Measurements from ENCODE around the gene TMEM218.

TMEM218 gene

DNA sequence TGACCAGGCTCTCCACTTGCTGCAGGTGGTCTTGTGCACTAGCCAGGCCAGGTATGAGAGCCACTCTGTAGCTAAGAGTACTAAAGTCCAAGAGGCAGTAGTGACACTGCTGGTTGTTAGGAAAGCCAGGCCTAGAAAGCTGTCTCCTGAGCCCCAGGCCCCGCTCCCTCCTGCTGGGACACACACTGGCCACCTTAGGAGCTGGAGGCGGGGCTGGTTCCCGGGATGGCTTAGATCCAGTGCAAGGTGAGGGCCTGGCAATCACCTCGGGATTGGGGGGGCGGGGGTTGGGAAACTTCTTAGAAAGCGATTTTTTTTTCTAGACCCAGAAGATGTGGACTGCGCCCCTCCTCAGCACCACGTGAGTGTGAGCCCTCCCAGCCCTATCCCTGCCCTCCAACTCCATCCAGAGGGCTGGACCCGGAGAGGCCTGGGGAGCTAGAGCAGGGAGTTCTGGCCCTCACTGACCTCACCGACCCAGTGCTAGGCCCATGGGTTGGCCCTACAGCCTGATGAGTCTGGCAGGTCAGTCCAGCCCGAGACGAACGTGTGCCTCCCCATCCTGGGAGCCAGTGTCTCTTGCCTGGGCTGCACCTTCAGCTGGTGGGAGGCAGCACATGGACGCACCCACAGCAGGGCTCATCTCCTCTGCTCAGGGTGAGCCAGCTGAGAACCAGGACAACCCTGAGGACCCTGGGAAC is 30.2 kb downstream of the TMEM218 start:
- no peak overlapping the region for H3K4me3 ChIP-seq (replicated peaks; ENCODE audit: insufficient read depth, low read length)
- TF ChIP-seq, protein P1, sequence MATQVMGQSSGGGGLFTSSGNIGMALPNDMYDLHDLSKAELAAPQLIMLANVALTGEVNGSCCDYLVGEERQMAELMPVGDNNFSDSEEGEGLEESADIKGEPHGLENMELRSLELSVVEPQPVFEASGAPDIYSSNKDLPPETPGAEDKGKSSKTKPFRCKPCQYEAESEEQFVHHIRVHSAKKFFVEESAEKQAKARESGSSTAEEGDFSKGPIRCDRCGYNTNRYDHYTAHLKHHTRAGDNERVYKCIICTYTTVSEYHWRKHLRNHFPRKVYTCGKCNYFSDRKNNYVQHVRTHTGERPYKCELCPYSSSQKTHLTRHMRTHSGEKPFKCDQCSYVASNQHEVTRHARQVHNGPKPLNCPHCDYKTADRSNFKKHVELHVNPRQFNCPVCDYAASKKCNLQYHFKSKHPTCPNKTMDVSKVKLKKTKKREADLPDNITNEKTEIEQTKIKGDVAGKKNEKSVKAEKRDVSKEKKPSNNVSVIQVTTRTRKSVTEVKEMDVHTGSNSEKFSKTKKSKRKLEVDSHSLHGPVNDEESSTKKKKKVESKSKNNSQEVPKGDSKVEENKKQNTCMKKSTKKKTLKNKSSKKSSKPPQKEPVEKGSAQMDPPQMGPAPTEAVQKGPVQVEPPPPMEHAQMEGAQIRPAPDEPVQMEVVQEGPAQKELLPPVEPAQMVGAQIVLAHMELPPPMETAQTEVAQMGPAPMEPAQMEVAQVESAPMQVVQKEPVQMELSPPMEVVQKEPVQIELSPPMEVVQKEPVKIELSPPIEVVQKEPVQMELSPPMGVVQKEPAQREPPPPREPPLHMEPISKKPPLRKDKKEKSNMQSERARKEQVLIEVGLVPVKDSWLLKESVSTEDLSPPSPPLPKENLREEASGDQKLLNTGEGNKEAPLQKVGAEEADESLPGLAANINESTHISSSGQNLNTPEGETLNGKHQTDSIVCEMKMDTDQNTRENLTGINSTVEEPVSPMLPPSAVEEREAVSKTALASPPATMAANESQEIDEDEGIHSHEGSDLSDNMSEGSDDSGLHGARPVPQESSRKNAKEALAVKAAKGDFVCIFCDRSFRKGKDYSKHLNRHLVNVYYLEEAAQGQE (IDR thresholded peaks at IDR 0.05; ENCODE audit: insufficient replicate concordance, low read depth): no peak
- TF ChIP-seq, protein P2, sequence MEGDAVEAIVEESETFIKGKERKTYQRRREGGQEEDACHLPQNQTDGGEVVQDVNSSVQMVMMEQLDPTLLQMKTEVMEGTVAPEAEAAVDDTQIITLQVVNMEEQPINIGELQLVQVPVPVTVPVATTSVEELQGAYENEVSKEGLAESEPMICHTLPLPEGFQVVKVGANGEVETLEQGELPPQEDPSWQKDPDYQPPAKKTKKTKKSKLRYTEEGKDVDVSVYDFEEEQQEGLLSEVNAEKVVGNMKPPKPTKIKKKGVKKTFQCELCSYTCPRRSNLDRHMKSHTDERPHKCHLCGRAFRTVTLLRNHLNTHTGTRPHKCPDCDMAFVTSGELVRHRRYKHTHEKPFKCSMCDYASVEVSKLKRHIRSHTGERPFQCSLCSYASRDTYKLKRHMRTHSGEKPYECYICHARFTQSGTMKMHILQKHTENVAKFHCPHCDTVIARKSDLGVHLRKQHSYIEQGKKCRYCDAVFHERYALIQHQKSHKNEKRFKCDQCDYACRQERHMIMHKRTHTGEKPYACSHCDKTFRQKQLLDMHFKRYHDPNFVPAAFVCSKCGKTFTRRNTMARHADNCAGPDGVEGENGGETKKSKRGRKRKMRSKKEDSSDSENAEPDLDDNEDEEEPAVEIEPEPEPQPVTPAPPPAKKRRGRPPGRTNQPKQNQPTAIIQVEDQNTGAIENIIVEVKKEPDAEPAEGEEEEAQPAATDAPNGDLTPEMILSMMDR (IDR thresholded peaks at IDR 0.05; ENCODE audit: insufficient read depth, low read length): no peak
- TF ChIP-seq SPI1 (IDR thresholded peaks at IDR 0.05; ENCODE audit: borderline replicate concordance, low read depth) (no peak), POLR2AphosphoS5 (IDR thresholded peaks at IDR 0.05; ENCODE audit: low read depth) (no peak), GABPA (IDR thresholded peaks at IDR 0.05; ENCODE audit: low read depth) (no peak)
- no peaks in the 10 kb centered on the region for H3K27me3 ChIP-seq (ENCODE audit: insufficient read depth, poor library complexity, severe bottlenecking)
- no peak overlapping the region for H3K27ac ChIP-seq (replicated peaks)
- DNase-seq (ENCODE audit: low read depth in 1 of 2, low spot score in 1 of 2): no peak

DNA sequence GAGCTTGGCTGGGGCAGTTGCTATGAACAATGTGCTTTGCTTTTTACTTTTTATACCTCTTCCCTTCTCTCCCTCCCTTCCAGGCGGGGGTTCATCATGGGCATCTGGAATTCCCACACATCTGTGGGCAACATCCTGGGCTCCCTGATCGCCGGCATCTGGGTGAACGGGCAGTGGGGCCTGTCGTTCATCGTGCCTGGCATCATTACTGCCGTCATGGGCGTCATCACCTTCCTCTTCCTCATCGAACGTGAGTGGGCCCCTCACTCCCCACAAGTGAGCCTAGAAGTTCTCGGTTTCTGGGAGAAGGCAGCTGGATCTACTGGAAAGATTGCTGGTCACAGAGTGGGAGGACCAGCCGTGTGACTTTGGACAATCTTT is 30.9 kb downstream of the TMEM218 start:
- Histone ChIP-seq H3K4me3 (replicated peaks; ENCODE audit: insufficient read depth, low read length) (no peak overlapping the region), H3K27ac (replicated peaks) (no peak overlapping the region), H3K27me3 (ENCODE audit: insufficient read depth, poor library complexity, severe bottlenecking) (no peaks in the 10 kb centered on the region)
- TF ChIP-seq GABPA (IDR thresholded peaks at IDR 0.05; ENCODE audit: low read depth) (no peak), POLR2AphosphoS5 (IDR thresholded peaks at IDR 0.05; ENCODE audit: low read depth) (no peak), SPI1 (IDR thresholded peaks at IDR 0.05; ENCODE audit: borderline replicate concordance, low read depth) (no peak)
- TF ChIP-seq, protein P1 (IDR thresholded peaks at IDR 0.05; ENCODE audit: insufficient replicate concordance, low read depth): no peak
- TF ChIP-seq, protein P2 (IDR thresholded peaks at IDR 0.05; ENCODE audit: insufficient read depth, low read length): no peak
- no peak for DNase-seq (ENCODE audit: low read depth in 1 of 2, low spot score in 1 of 2)

GRCh38 chr11:125079878-125080530 is 31.4 kb downstream of the TMEM218 start:
- TF ChIP-seq GABPA (IDR thresholded peaks at IDR 0.05; ENCODE audit: low read depth) (no peak), SPI1 (IDR thresholded peaks at IDR 0.05; ENCODE audit: borderline replicate concordance, low read depth) (no peak), POLR2AphosphoS5 (IDR thresholded peaks at IDR 0.05; ENCODE audit: low read depth) (no peak)
- TF ChIP-seq, protein P2 (IDR thresholded peaks at IDR 0.05; ENCODE audit: insufficient read depth, low read length): no peak
- TF ChIP-seq, protein P1 (IDR thresholded peaks at IDR 0.05; ENCODE audit: insufficient replicate concordance, low read depth): no peak
- Histone ChIP-seq H3K27me3 (ENCODE audit: insufficient read depth, poor library complexity, severe bottlenecking) (no peaks in the 10 kb centered on the region), H3K4me3 (replicated peaks; ENCODE audit: insufficient read depth, low read length) (no peak overlapping the region), H3K27ac (replicated peaks) (no peak overlapping the region)
- no peak for DNase-seq (ENCODE audit: low read depth in 1 of 2, low spot score in 1 of 2)

Data from HL-60 (cell line).